NCI-H128 (cell line): ENCODE measurements around the gene TMEM131L.
A peak's percentile ranks its signal among the peaks of the same experiment; 100 is the strongest.
"Not testable (repeated sequence)": the region's sequence is repeated elsewhere in the genome, so short reads cannot be mapped to it uniquely, and the experiment has no call there.

Experiments
- DNase-seq: peaks from one replicate; lab custom pipeline; 2025; ENCODE audit not compliant: unreplicated experiment; lab: John Stamatoyannopoulos, UW

TMEM131L gene

GRCh38 chr4:153641532-153641931 lies 175.4 kb downstream of the TMEM131L start:
- DNase-seq = no peak

- DNase-seq = peak; percentile 8
Measured at GRCh38 chr4:153643406-153644383, 177.5 kb downstream of the TMEM131L start.

- DNase-seq = no peak
Measured at GRCh38 chr4:153645183-153645582, 179.0 kb downstream of the TMEM131L start.

DNA sequence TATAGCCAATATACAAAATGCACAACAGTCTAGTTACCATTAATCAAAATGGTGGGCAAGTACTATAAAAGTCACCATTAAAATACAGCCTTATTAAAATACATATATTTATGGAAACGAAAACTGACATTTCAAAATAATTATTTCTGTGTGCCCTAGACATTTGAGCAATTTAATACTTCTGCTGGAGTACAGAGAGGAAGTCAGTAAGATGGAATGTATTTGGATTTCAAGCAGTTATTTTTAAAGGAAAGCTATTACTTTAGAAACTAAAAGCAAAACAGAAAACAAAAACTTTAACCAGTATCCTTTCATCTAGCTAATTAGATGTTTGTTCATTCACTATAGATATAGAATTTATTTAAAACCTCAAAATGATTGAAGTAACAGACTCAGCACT lies 180.1 kb downstream of the TMEM131L start:
- DNase-seq = no peak

DNA sequence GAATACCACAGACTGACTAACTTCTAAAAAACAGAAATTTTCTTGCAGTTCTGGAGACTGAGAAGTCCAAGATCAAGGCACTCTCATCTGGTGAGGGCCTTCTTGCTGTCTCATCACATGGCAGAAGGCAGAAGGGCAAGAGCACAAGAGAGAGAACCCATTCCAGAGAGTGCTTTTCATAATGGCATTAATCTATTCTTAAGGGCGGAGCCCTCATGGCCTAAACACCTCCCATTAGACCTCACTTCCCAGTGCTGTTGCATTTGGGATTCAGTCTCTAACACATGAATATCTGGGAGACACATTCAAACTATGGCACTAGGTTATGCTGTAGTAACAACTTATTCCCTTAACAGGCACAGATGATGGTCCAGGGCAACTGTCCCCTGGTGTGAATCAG lies 180.8 kb downstream of the TMEM131L start:
- no peak for DNase-seq

DNA sequence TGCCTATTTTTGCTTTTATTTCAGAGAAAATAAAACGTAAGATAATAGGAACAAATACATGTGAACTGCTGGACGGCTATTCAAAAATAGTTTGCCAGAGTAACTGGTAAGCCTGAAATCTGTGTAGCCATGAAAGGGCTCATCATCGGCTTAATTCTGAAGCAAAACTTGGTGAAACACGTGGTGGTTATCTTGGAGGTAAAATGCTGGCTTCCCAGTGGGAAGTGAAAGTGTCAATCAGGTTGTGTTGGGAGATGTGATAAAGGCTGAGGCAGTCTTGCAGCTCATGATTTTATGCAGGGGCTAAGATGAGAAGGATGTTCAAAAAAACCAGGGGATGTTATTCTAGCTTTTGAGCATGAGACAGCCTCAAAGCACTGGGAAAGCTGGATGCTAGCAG lies 181.8 kb downstream of the TMEM131L start:
- DNase-seq = no peak

DNA sequence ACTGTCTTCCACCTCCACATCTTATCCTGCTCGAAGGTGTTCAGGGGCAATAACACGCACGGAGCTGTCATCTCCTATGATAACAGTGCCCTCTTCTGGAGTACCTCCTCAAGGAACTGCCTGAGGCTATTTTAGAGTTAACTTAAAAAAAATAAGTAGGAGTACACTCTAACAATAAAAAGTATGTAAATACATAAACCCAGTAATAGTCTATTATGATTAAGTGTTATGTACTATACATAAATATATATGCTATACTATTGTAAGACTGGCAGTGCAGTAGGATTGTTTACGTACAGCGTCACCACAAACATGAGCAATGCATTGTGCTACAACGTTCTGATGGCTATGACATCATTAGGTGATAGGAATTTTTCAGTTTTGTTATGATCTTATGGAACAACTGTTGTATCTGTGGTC lies 183.4 kb downstream of the TMEM131L start:
- no peak for DNase-seq

DNA sequence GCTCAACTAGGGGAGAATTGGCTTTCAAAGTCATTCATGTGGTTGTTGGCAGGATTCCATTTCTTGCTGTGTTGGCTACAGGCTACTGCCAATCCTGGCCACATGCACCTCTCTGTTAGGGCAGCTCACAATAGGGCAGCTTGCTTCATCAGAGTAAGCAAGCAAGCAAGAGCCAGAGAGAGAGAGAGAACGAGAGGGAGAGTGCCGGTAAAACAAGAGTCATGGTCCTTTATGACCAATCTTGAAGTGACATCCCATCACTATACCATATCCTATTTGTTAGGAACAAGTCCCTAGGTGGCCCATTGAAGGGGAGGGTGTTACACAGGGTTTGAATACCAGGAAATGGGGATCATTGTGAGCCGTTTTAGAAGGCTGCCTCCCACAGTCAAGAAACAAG lies 185.0 kb downstream of the TMEM131L start:
- no peak for DNase-seq

GRCh38 chr4:153651587-153651986 lies 185.4 kb downstream of the TMEM131L start:
- no peak for DNase-seq

DNA sequence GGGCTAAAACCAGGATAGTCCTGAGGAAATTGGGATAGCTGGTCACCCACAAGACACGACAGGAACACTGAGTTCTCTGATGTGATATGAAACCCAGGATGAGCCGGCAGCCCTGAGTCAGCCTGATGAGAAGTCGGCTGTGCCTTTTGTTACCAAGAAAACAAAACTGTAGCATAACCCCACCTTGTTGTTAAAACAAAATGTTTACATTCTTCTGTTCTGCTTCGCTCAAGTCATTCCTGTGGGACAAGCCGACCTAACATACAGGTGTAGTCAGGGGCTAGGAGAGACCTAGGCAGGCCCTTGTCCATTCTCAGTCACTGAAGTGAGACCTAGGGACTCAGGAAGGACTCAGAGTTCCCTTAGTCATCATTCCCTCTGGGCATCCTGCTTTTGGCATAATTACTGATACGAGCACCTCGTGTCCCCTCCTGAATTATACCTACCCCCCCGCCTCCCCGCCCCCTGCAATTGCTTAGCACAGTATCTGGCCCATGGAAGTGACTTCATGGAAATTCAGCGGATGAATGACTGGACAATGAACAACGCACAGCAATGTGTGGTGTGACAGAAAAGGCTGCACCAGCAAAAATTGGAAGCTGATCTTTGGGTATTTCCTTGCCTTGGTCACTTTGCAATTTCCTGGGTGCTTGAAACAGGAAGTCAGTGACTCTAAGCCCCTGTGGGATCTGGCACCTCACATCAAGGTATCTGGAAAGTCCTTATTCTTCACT lies 186.1 kb downstream of the TMEM131L start:
- DNase-seq = no peak

DNA sequence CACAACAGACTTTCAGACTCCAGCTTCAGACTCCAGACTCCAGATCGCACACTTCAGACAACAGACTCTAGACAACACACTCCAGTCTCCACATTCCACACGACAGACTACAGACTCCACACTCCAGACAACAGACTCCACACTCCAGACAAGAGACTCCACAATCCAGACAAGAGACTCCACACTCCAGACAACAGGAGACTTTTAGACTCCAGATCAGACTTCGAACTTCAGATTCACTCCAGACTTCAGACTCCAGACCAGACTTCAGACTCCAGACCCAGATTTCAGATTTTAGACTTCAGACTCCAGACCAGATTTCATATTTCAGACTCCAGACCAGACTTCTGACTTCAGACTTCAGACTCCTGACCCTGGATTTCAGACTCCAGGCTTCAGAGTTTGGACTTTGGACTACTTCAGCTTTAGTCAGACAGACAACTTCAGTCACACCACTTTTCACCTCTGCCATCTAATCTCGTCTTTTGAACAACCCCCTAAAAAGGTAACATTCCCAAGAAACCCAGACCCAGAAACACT lies 188.9 kb downstream of the TMEM131L start:
- no peak for DNase-seq

GRCh38 chr4:153655928-153656327 lies 189.8 kb downstream of the TMEM131L start:
- no peak for DNase-seq

DNA sequence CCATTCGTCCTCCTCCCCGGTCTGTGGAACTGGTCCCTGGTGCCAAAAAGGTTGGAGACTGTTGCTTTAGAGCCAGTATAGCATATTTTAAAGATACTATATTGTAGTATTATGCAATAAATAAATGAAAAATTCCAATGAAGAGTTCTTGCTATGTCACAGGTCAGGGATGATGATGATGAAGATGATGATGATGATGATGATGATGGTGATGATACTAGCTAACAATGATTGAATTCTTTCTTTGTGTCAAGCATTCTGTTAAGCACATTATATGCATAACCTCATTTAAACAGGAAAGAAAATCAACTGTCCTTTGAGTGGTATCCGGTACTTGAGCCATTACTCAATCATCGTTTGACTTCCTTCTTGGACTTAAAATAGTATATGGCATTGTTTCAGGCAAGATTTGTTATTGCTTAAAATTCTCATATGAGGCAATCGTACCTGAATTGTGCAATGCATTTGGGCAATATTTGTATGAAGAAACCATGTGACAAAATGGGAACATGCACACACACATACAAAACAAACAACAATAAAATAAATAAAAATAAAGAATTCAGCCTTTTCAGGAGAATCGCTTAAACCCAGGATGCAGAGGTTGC lies 195.2 kb downstream of the TMEM131L start:
- DNase-seq = no peak

DNA sequence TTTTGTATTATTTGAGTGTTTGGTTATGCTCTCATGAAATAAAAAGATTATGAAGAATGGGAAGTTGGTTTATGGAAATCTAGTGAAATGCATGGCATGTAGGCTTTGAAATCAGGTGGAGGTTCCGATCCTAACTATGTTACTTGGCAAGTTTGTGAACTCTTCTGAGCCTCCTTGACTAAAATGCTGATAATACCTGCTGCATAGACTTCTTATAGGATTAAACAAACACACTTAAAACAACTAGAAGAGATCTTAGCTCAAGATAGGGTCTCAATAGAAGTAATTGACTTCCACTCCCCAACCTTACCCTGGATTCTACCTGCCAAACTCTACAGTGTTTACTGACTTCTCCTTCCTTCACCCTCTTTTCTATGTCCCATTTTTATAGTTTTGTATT lies 195.7 kb downstream of the TMEM131L start:
- DNase-seq = no peak

DNA sequence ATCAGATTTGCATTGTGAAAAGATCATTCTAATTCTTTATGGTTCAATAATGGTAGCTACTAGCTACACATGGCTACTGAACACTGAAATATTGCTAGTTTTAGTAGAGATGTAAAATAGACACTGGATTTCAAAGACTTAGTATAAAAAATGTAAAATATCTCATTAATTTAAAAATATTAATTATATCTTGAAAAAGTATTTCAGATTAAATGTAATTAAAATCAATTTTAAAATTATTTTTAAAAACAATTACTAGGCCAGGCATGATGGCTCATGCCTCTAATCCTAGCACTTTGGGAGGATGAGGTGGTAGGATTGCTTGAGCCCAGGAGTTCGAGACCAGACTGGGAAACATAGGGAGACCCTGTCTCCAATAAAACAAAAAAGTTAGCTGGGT lies 197.5 kb downstream of the TMEM131L start:
- DNase-seq = no peak

DNA sequence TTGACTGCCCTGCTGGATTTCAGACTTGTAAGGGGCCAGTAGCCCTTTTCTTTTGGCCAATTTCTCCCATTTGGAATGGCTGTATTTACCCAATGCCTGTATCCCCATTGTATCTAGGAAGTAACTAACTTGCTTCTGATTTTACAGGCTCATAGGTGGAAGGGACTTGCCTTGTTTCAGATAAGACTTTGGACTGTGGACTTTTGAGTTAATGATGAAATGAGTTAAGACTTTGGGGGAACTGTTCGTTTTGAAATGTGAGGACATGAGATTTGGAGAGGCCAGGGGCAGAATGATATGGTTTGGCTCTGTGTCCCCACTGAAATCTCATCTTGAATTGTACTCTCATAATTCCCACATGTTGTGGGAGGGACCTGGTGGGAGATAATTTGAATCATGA lies 200.3 kb downstream of the TMEM131L start:
- DNase-seq = not testable (repeated sequence)

DNA sequence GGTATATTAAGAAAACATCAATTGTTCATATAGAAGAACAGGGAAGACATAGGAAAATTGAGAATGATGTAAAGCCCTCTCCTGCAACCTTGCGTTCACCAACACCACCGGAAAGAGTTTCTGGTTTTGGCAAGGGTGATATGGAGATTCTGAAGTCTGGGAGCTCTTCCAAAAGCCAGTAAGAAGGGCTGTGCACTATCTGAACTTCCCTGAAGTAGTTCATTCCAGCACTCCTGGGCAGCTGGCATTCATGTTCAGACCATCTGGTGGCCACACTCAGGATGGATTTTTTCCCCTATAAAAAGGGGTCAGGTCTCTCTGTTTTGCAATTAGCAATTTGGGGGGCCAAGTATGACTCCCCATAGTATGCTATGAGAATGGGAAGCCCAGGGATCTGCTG lies 202.5 kb downstream of the TMEM131L start:
- no peak for DNase-seq

- DNase-seq = no peak
Measured at GRCh38 chr4:153669838-153670237, 203.7 kb downstream of the TMEM131L start.

GRCh38 chr4:153676486-153676885 lies 210.3 kb downstream of the TMEM131L start:
- DNase-seq = no peak

DNA sequence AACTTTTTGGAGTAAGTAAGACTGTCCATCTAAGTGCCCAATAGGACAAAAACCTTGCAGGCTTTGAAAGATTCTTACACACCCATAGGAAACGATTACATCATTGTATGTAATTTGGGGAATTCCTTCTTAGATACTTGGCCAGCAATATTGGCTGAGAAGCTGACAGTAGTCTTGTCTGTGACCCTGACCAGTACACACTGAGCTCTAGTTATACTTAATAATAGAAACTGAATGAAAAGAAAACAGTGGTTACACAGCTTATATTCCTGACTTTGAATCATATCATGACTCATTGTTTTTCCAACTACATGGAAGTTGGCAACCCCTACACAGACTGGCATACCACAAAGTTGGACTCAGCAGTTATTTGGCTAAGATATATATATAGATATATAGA lies 210.8 kb downstream of the TMEM131L start:
- no peak for DNase-seq

DNA sequence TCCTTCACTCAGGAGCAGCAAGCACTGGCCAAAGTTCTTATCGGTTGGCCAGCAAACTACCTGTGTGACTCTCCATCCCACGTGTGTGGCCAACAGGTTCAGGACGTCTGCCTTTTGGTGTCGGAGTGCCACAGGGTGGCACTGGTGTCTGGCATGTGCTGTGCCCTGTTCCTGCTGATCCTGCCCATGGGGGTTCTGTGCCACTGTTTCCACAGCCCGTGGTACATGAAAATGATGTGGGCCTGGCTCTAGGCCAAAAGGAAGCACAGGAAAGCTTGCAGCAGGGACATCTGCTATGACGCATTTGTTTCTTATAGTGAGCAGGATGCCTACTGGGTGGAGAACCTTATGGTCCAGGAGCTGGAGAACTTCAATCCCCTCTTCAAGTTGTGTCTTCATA lies 213.3 kb downstream of the TMEM131L start:
- DNase-seq = no peak
